OCI-LY3 (cell line): ENCODE results near the gene TFR2.

ENCODE experiments used
- H2AFZ ChIP-seq: fragments of 200-600, 300-600 bp; shearing (Covaris generic); 2 replicates; pipeline ENCODE4 v1.6.0; 2014; ENCODE audit warnings: antibody characterized with exemption, low read depth, low read length
- H3K27ac ChIP-seq: fragments of 200-600, 300-600 bp; sonication (generic); 2 replicates; pipeline ENCODE4 v1.5.1; 2014; ENCODE audit warnings: mild to moderate bottlenecking, low read length, moderate library complexity, mixed read lengths
- H3K27me3 ChIP-seq: fragments of 200-600, 300-600 bp; sonication (generic); 2 replicates; pipeline ENCODE4 v1.6.1; 2014; ENCODE audit warnings: low read depth, low read length, mixed read lengths
- H3K36me3 ChIP-seq: fragments of 200-600, 300-600 bp; sonication (generic); replicated peaks from 2 replicates; pipeline ENCODE3; 2014; ENCODE audit warnings: low read depth, low read length, mixed read lengths
- H3K4me1 ChIP-seq: fragments of 300-600, 200-600 bp; sonication (generic); 2 replicates; pipeline ENCODE4 v1.6.1; 2014; ENCODE audit warnings: low read length, mixed read lengths
- H3K4me2 ChIP-seq: fragments of 200-600, 300-600 bp; sonication (generic); 2 replicates; pipeline ENCODE4 v1.6.1; 2014; ENCODE audit warnings: low read length, mixed read lengths
- H3K4me3 ChIP-seq: fragments of 300-600, 200-600 bp; sonication (generic); 2 replicates; pipeline ENCODE4 v1.5.1; 2014; ENCODE audit warnings: antibody characterized with exemption, mild to moderate bottlenecking, low read length, moderate library complexity
- H3K79me2 ChIP-seq: fragments of 300-600, 200-600 bp; shearing (Covaris generic); 2 replicates; pipeline ENCODE4 v1.6.1; 2014; ENCODE audit warnings: mild to moderate bottlenecking, low read length, mixed read lengths
- H3K9ac ChIP-seq: fragments of 300-600, 200-600 bp; shearing (Covaris generic); 2 replicates; pipeline ENCODE4 v1.6.0; 2014; ENCODE audit warnings: mild to moderate bottlenecking, low read length, moderate library complexity
- H3K9me3 ChIP-seq: fragments of 200-600, 300-600 bp; shearing (Covaris generic); 2 replicates; pipeline ENCODE4 v1.6.1; 2014; ENCODE audit warnings: low read length, mixed read lengths; ENCODE audit not compliant: insufficient read depth
- H4K20me1 ChIP-seq: fragments of 200-600, 300-600 bp; sonication (generic); 2 replicates; pipeline ENCODE4 v1.6.1; 2016; ENCODE audit warnings: low read length, mixed read lengths; ENCODE audit not compliant: insufficient read depth
- CTCF ChIP-seq: fragments of 200-600, 300-600 bp; sonication (generic); IDR thresholded peaks from 2 replicates; pipeline ENCODE4 v1.5.1; 2014; ENCODE audit warnings: antibody characterized with exemption, low read length, low read depth
- EZH2phosphoT487 ChIP-seq: fragments of 200-600 bp; shearing (Covaris generic); IDR thresholded peaks from 2 replicates; pipeline ENCODE4 v1.6.1; 2018; ENCODE audit warnings: antibody characterized with exemption, mixed run types, low read depth

Gene TFR2

GRCh38 chr7:100577103-100577502 is 64.2 kb downstream of the TFR2 start:
- Histone ChIP-seq H3K9me3 (no peaks in the 10 kb centered on the region), H3K4me1 (no peaks in the 10 kb centered on the region), H4K20me1 (no peaks in the 10 kb centered on the region), H3K79me2 (no peaks in the 10 kb centered on the region), H3K27me3 (no peaks in the 10 kb centered on the region), H3K27ac (no peak overlapping the region), H3K9ac (no peak overlapping the region), H3K36me3 (peaks cover 15% of the 10 kb centered on the region), H2AFZ (no peak overlapping the region), H3K4me2 (no peak overlapping the region), H3K4me3 (no peak overlapping the region)
- no peak for TF ChIP-seq EZH2phosphoT487
- no peak for TF ChIP-seq CTCF

- Histone ChIP-seq H3K4me2 (no peak overlapping the region), H3K27me3 (no peaks in the 10 kb centered on the region), H3K79me2 (no peaks in the 10 kb centered on the region), H3K9me3 (no peaks in the 10 kb centered on the region), H3K4me1 (no peaks in the 10 kb centered on the region), H3K9ac (no peak overlapping the region), H3K36me3 (peaks cover 15% of the 10 kb centered on the region), H2AFZ (no peak overlapping the region), H4K20me1 (no peaks in the 10 kb centered on the region), H3K27ac (no peak overlapping the region), H3K4me3 (no peak overlapping the region)
- TF ChIP-seq CTCF (no peak), EZH2phosphoT487 (no peak)
Observed at GRCh38 chr7:100576384-100576993, 64.9 kb downstream of the TFR2 start.

- Histone ChIP-seq H3K4me2 (no peak overlapping the region), H4K20me1 (no peaks in the 10 kb centered on the region), H3K4me3 (no peak overlapping the region), H3K36me3 (peaks cover 12% of the 10 kb centered on the region), H3K9ac (no peak overlapping the region), H3K4me1 (no peaks in the 10 kb centered on the region), H3K27ac (no peak overlapping the region), H3K79me2 (no peaks in the 10 kb centered on the region), H3K9me3 (no peaks in the 10 kb centered on the region), H3K27me3 (no peaks in the 10 kb centered on the region), H2AFZ (no peak overlapping the region)
- TF ChIP-seq CTCF (no peak), EZH2phosphoT487 (no peak)
Observed at GRCh38 chr7:100575746-100576383, 65.5 kb downstream of the TFR2 start.

GRCh38 chr7:100575206-100575631 is 66.1 kb downstream of the TFR2 start:
- H2AFZ ChIP-seq = no peak overlapping the region
- no peak overlapping the region for H3K9ac ChIP-seq
- H3K9me3 ChIP-seq = no peaks in the 10 kb centered on the region
- no peaks in the 10 kb centered on the region for H4K20me1 ChIP-seq
- H3K4me2 ChIP-seq = no peak overlapping the region
- H3K4me3 ChIP-seq = no peak overlapping the region
- H3K79me2 ChIP-seq = no peaks in the 10 kb centered on the region
- no peaks in the 10 kb centered on the region for H3K4me1 ChIP-seq
- H3K27ac ChIP-seq = no peak overlapping the region
- peaks cover 6% of the 10 kb centered on the region for H3K36me3 ChIP-seq
- no peaks in the 10 kb centered on the region for H3K27me3 ChIP-seq
- TF ChIP-seq CTCF = no peak
- TF ChIP-seq EZH2phosphoT487 = no peak
